HL-60 (cell line): ENCODE measurements around the gene RAB31.

Source experiments
- GABPA ChIP-seq: IDR thresholded peaks from 2 replicates; pipeline ENCODE4 v1.6.1; 2012; ENCODE audit warnings: low read depth
- POLR2AphosphoS5 ChIP-seq: IDR thresholded peaks from 2 replicates; pipeline ENCODE4 v1.6.1; 2012; ENCODE audit warnings: low read depth
- SPI1 ChIP-seq: IDR thresholded peaks from 2 replicates; pipeline ENCODE4 v1.6.1; 2012; ENCODE audit warnings: low read depth, mild to moderate bottlenecking, borderline replicate concordance
- TF ChIP-seq, protein P1 (sequence below): IDR thresholded peaks from one replicate; pipeline ENCODE4 v1.5.1; 2011; ENCODE audit warnings: low read length, control low read depth, inconsistent platforms; ENCODE audit not compliant: insufficient read depth
- TF ChIP-seq, protein P2 (sequence below): IDR thresholded peaks from 2 replicates; pipeline ENCODE4 v1.6.1; 2012; ENCODE audit warnings: low read depth; ENCODE audit not compliant: insufficient replicate concordance

- TF ChIP-seq, protein P1, sequence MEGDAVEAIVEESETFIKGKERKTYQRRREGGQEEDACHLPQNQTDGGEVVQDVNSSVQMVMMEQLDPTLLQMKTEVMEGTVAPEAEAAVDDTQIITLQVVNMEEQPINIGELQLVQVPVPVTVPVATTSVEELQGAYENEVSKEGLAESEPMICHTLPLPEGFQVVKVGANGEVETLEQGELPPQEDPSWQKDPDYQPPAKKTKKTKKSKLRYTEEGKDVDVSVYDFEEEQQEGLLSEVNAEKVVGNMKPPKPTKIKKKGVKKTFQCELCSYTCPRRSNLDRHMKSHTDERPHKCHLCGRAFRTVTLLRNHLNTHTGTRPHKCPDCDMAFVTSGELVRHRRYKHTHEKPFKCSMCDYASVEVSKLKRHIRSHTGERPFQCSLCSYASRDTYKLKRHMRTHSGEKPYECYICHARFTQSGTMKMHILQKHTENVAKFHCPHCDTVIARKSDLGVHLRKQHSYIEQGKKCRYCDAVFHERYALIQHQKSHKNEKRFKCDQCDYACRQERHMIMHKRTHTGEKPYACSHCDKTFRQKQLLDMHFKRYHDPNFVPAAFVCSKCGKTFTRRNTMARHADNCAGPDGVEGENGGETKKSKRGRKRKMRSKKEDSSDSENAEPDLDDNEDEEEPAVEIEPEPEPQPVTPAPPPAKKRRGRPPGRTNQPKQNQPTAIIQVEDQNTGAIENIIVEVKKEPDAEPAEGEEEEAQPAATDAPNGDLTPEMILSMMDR, result no peak
- no peak for TF ChIP-seq GABPA
- TF ChIP-seq, protein P2, sequence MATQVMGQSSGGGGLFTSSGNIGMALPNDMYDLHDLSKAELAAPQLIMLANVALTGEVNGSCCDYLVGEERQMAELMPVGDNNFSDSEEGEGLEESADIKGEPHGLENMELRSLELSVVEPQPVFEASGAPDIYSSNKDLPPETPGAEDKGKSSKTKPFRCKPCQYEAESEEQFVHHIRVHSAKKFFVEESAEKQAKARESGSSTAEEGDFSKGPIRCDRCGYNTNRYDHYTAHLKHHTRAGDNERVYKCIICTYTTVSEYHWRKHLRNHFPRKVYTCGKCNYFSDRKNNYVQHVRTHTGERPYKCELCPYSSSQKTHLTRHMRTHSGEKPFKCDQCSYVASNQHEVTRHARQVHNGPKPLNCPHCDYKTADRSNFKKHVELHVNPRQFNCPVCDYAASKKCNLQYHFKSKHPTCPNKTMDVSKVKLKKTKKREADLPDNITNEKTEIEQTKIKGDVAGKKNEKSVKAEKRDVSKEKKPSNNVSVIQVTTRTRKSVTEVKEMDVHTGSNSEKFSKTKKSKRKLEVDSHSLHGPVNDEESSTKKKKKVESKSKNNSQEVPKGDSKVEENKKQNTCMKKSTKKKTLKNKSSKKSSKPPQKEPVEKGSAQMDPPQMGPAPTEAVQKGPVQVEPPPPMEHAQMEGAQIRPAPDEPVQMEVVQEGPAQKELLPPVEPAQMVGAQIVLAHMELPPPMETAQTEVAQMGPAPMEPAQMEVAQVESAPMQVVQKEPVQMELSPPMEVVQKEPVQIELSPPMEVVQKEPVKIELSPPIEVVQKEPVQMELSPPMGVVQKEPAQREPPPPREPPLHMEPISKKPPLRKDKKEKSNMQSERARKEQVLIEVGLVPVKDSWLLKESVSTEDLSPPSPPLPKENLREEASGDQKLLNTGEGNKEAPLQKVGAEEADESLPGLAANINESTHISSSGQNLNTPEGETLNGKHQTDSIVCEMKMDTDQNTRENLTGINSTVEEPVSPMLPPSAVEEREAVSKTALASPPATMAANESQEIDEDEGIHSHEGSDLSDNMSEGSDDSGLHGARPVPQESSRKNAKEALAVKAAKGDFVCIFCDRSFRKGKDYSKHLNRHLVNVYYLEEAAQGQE, result no peak
- no peak for TF ChIP-seq POLR2AphosphoS5
- no peak for TF ChIP-seq SPI1
These were observed 123.1 kb downstream of the RAB31 start for GRCh38 chr18:9831036-9831722.
